HepG2 (cell line): ENCODE data around the gene IMMP1L. TPM values are rescaled to one million over a fixed set of nuclear protein-coding genes. Genes with fewer than 3 reads are reported as not detected.

ENCODE experiments used
- ATAC-seq: fragments of 200-7000 bp; cut with Tn5 transposase; 3 replicates; pipeline ENCODE4 v1.9.1; 2020; ENCODE audit warnings: mild to moderate bottlenecking, moderate library complexity
- BruUV-seq: library from RNA; stranded (reverse); fragments of 400-500 nt; replicated peaks from 2 replicates; lab custom pipeline; 2021; lab: Mats Ljungman, UMichigan
- CTCF ChIA-PET: fragments of 300-600 bp; formaldehyde crosslinking; extraction: SDS; loops from one replicate; lab custom pipeline; 2021; ENCODE audit warnings: low total read pairs, inconsistent platforms, low intra/inter-chr PET ratio; lab: Yijun Ruan, JAX
- POLR2A ChIA-PET: fragments of 350-600 bp; sonication (Branson Sonifier 250); formaldehyde crosslinking; loops from one replicate; lab custom pipeline; 2020; ENCODE audit warnings: antibody characterized with exemption, inconsistent platforms; lab: Yijun Ruan, JAX
- DNase-seq: peaks from one replicate; pipeline ENCODE4 v3.0.0-alpha.2; 2015; ENCODE audit warnings: low spot score
- FAIRE-seq: peaks from 3 replicates; lab custom pipeline; 2011; peaks lifted over from hg19 to GRCh38; lab: Jason Lieb, UNC
- H2AFZ ChIP-seq: one replicate; pipeline ENCODE4 v1.6.1; 2011; ENCODE audit warnings: low read length, inconsistent platforms
- H3K27ac ChIP-seq: fragments of 300-600 bp; 3 replicates; pipeline ENCODE4 v1.8.0; 2011; ENCODE audit warnings: mixed run types, mild to moderate bottlenecking, mixed read lengths, low read length, inconsistent platforms; ENCODE audit not compliant: insufficient read depth; ENCODE audit errors: extremely low read length
- H3K27me3 ChIP-seq, 2 experiments: fragments of 200-600 bp in 1 of 2; 2 replicates in 1 of 2; 3 replicates in 1 of 2; pipeline versions ENCODE4 v1.6.0 to v1.8.0; 2011; ENCODE audit warnings: low read length in 2 of 2, mild to moderate bottlenecking in 2 of 2, moderate library complexity in 2 of 2, inconsistent platforms in 1 of 2; ENCODE audit not compliant: insufficient read depth in 2 of 2, control insufficient read depth in 1 of 2
- H3K36me3 ChIP-seq, 2 experiments: fragments of 200-600 bp in 1 of 2; replicated peaks in 1 of 2; 2 replicates in 1 of 2; 3 replicates in 1 of 2; pipeline versions ENCODE4 v1.5.1 to v1.8.0; 2011; ENCODE audit warnings: low read length in 2 of 2, inconsistent platforms in 1 of 2; ENCODE audit not compliant: insufficient read depth in 2 of 2, control insufficient read depth in 1 of 2
- H3K4me1 ChIP-seq: 2 replicates; pipeline ENCODE4 v1.5.1; 2012; ENCODE audit warnings: low read length, inconsistent platforms; ENCODE audit not compliant: insufficient read depth
- H3K4me2 ChIP-seq: 2 replicates; pipeline ENCODE4 v1.6.0; 2011; ENCODE audit warnings: low read depth, low read length, inconsistent platforms
- H3K4me3 ChIP-seq, 3 experiments: fragments of 200-600 bp in 1 of 3; sonication (generic), shearing (Covaris generic) in 1 of 3; replicated peaks in 1 of 3; 2 replicates each; pipeline ENCODE4 v1.5.1; 2011 to 2016; ENCODE audit warnings: low read length in 3 of 3, inconsistent platforms in 2 of 3, low read depth in 2 of 3, mild to moderate bottlenecking in 2 of 3, control low read depth in 1 of 3, mixed read lengths in 1 of 3; ENCODE audit not compliant: insufficient read depth in 1 of 3
- H3K79me2 ChIP-seq: one replicate; pipeline ENCODE4 v1.6.1; 2011; ENCODE audit warnings: low read length, inconsistent platforms; ENCODE audit not compliant: insufficient read depth
- H3K9ac ChIP-seq: 2 replicates; pipeline ENCODE4 v1.6.0; 2011; ENCODE audit warnings: mild to moderate bottlenecking, low read depth, low read length, inconsistent platforms; ENCODE audit not compliant: insufficient read depth
- H3K9me3 ChIP-seq: 2 replicates; pipeline ENCODE4 v1.5.1; 2012; ENCODE audit warnings: mild to moderate bottlenecking, low read length
- H4K20me1 ChIP-seq: 2 replicates; pipeline ENCODE4 v1.6.0; 2011; ENCODE audit warnings: inconsistent platforms, mild to moderate bottlenecking, low read length, moderate library complexity; ENCODE audit not compliant: insufficient read depth
- ELK4 ChIP-seq: sonication (generic); formaldehyde crosslinking; IDR thresholded peaks from 2 replicates; pipeline ENCODE4 v1.9.0; 2021; ENCODE audit warnings: missing genetic modification reagents, borderline replicate concordance
- GLMP ChIP-seq: sonication (generic); formaldehyde crosslinking; IDR thresholded peaks from 2 replicates; pipeline ENCODE4 v1.9.0; 2021; ENCODE audit warnings: missing genetic modification reagents, mild to moderate bottlenecking, borderline replicate concordance
- NCOA5 ChIP-seq: sonication (generic); formaldehyde crosslinking; IDR thresholded peaks from 2 replicates; pipeline ENCODE4 v1.4.0; 2020; ENCODE audit warnings: missing genetic modification reagents
- PCBP1 ChIP-seq: fragments of 200-400 bp; formaldehyde crosslinking; IDR thresholded peaks from 2 replicates; pipeline ENCODE4 v1.6.1; 2017; ENCODE audit warnings: mild to moderate bottlenecking, low read depth, low read length, borderline replicate concordance
- RFX3 ChIP-seq: IDR thresholded peaks from 2 replicates; pipeline ENCODE4 v1.6.1; 2016; ENCODE audit warnings: missing biosample characterization, missing genetic modification reagents
- ZGPAT ChIP-seq: IDR thresholded peaks from 2 replicates; pipeline ENCODE4 v1.6.1; 2016; ENCODE audit warnings: mild to moderate bottlenecking
- ZNF264 ChIP-seq: sonication (generic); formaldehyde crosslinking; IDR thresholded peaks from 2 replicates; pipeline ENCODE4 v1.4.0; 2020; ENCODE audit warnings: missing genetic modification reagents
- ZNF674 ChIP-seq: sonication (generic); formaldehyde crosslinking; IDR thresholded peaks from 2 replicates; pipeline ENCODE4 v1.5.0; 2020; ENCODE audit warnings: low read depth, mild to moderate bottlenecking, missing genetic modification reagents
- in situ Hi-C: cut with HindIII; loops from 2 replicates; pipeline ENCODE4 v1.10.0; 2017; ENCODE audit warnings: low pct_unique_long_range_greater_than_20kb; ENCODE audit not compliant: extremely low pct_ligation_motif_present
- intact Hi-C: fragments of 100-400 bp; cut with micrococcal nuclease; formaldehyde crosslinking; loops from one replicate; pipeline ENCODE4 v1.10.0; 2022; ENCODE audit not compliant: unreplicated experiment
- polyA plus RNA-seq, 8 experiments: library from polyadenylated mRNA; depleted of rRNA in 3 of 8; stranded (reverse) in 7 of 8; unstranded in 1 of 8; fragments of >200 nt; fragmentation: Illumina TruSeq in 4 of 8; extraction: Trizol in 4 of 8; gene quantifications; 2 replicates each; pipeline versions ENCODE4 v1.2.1 to v1.2.3, GENCODE V29; 2011 to 2016; ENCODE audit warnings: low read depth in 4 of 8, missing spikeins in 1 of 8, mixed read lengths in 1 of 8; ENCODE audit not compliant: insufficient read depth in 1 of 8
- total RNA-seq, 5 experiments: library from RNA; depleted of rRNA; stranded (reverse); fragments of >200 nt; fragmentation: Illumina TruSeq; extraction: Trizol; gene quantifications; 2 replicates each; pipeline ENCODE4 v1.2.3, GENCODE V29; 2016; ENCODE audit warnings: low read depth in 1 of 5

IMMP1L gene
- total and polyA plus RNA-seq, 2 of the 13 experiments (the other 11 are each of a cell fraction or from before 2014, with no cell fraction given): 42.4 to 57.9 TPM

- in situ Hi-C loops: no loop called here
Measured at GRCh38 chr11:31404614-31405013, 104.8 kb downstream of the IMMP1L start.

More at GRCh38 chr11:31404614-31405013, 104.8 kb downstream of the IMMP1L start:
- H2AFZ ChIP-seq: no peak overlapping the region
- H3K79me2 ChIP-seq: no peaks in the 10 kb centered on the region
- BruUV-seq: no TSS peak
- intact Hi-C loops: no loop called here
- 0 out of 5 replicates have a peak, but pooled peaks cover 0 to 3% of the 10 kb centered on the region in 2 experiments for H3K36me3 ChIP-seq
- no peaks in the 10 kb centered on the region for H4K20me1 ChIP-seq
- H3K9ac ChIP-seq: no peak overlapping the region
- ATAC-seq: no peak
- H3K4me3 ChIP-seq: no peak overlapping the region
- no peaks in the 10 kb centered on the region for H3K4me1 ChIP-seq
- ChIA-PET POLR2A (no interaction called here), CTCF (no interaction called here)
- H3K4me2 ChIP-seq: no peak overlapping the region
- no peak for DNase-seq
- TF ChIP-seq ZNF264: no peak
- TF ChIP-seq RFX3 (CRISPR knock-in tag): no peak
- no peak for TF ChIP-seq GLMP (CRISPR knock-in tag)
- no peak for TF ChIP-seq PCBP1
- no peak for TF ChIP-seq ELK4
- TF ChIP-seq ZGPAT (CRISPR knock-in tag): no peak
- no peak for TF ChIP-seq NCOA5
- TF ChIP-seq ZNF674 (CRISPR knock-in tag): no peak
- no peak for FAIRE-seq
- H3K9me3 ChIP-seq: no peaks in the 10 kb centered on the region
- H3K27ac ChIP-seq: no peak overlapping the region
- H3K27me3 ChIP-seq: no peaks in the 10 kb centered on the region
